DMS114 treated with DMSO at 0.1 percent for 48 hours (cell line): ENCODE measurements around the gene PTPRN2.

Experiments
- DNase-seq: peaks from one replicate; lab custom pipeline; 2025; ENCODE audit not compliant: unreplicated experiment; lab: John Stamatoyannopoulos, UW

PTPRN2 gene

DNA sequence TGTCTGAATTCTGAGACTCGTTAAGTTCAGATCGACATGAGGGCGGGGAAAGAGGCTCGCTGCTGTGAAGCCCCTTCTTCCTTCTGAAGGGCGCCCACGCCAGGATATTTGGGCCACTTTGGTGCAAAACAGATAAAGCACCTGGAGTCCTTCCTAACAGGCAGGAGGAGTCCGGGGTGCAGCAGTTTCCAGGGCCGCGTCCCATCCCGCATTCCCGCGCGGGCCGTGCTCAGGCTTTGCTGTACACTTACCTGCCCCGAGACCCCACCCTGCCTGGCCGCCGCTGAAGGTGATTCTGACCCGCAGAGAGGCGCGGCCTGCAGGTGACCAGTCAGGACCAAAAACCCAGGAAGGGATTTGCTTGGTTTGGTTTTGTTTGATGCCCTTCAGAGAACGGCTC, 454.6 kb downstream of the PTPRN2 start:
- no peak for DNase-seq

DNA sequence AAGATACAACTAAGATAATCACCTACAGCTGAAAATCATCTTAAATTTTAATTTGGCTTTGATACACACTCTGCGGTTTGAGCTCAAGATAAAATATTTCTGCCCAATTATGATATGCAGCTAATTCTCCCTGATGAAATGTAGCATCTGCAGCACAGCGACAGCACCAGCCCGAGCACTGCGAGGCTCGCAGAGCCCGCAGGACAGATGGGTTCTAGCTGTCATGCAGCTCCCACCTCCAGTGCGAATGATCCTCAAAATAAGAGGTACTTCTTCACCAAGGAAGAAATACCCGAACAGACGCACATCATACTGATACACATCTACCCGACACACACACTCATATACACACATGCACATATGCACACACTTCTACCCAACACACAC, 457.6 kb downstream of the PTPRN2 start:
- DNase-seq, result no peak

DNA sequence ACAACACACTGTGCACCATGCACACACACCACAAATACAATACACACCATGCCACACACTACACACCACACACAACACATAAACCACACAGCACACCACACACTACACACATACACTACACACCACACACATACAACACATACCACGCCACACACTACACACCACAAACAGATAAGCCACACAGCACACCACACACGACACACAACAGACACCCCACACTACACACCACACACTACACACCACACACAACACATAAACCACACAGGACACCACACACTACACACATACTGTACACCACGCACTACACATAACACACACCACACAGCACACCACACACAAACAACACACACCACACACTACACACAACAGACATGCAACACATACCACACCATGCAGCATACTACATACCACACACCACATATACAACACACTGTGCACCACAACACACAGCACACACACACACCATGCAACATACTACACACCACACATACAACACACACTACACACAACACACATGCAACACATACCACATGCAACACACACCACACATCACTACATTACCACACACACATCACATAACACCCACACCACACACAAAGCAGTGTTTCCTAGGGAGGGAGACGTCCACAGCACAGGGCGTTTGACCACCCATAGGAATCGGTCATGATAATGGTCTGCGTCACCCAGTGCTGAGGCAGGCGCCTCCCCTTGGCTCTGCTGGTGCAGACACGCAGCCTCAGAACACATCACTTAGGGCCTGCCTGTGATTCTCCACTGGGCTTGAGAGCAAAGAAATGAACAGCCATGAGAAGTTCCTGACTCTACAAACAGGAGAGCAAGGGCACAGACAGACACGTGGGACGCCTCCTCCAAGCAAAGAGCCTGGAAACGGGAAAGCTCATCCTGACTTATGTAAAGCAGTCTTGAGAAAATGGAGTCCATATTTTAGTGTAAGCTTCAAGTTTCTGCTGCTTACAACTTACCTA, 458.3 kb downstream of the PTPRN2 start:
- DNase-seq, result no peak

GRCh38 chr7:158128572-158128971, 459.1 kb downstream of the PTPRN2 start:
- no peak for DNase-seq

GRCh38 chr7:158127241-158127640, 460.4 kb downstream of the PTPRN2 start:
- DNase-seq, result no peak

- no peak for DNase-seq
Observed at GRCh38 chr7:158126661-158127060, 461.0 kb downstream of the PTPRN2 start.

GRCh38 chr7:158125721-158126120, 461.9 kb downstream of the PTPRN2 start:
- DNase-seq, result no peak

DNA sequence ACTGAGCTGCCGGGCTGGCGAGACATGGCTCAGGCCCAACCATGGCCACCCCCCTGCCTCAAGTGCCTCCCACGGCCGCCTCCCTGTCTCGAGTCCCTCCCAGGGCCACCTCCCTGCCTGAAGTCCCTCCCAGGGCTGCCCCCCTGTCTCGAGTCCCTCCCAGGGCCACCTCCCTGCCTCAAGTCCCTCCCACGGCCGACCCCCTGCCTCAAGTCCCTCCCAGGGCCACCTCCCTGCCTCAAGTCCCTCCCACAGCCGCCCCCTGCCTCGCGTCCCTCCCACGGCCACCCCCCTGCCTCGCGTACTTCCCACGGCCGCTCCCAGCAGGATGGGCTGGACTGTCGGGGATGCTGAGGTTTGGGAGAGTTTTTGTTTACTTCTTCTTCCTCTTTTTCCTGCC, 462.5 kb downstream of the PTPRN2 start:
- DNase-seq, result no peak

- DNase-seq, result no peak
Observed at GRCh38 chr7:158124671-158125079, 462.9 kb downstream of the PTPRN2 start.

DNA sequence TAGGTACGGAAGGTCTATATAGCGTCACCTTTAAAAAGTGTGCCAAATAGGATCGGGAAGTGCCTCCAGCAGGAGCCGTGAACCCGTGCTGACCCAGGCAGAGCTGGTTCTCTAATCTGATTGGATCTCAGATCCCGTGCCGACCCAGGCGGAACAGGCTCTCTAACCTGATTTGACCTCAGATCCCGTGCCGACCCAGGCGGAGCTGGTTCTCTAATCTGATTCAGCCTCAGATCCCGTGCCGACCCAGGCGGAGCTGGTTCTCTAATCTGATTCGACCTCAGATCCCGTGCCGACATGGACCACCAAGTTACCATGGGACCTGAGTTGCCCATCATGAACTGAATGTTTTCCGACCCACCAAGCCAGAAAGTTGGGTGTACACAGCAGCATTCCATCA, 463.9 kb downstream of the PTPRN2 start:
- DNase-seq, result no peak

GRCh38 chr7:158123214-158123613, 464.4 kb downstream of the PTPRN2 start:
- DNase-seq, result no peak

DNA sequence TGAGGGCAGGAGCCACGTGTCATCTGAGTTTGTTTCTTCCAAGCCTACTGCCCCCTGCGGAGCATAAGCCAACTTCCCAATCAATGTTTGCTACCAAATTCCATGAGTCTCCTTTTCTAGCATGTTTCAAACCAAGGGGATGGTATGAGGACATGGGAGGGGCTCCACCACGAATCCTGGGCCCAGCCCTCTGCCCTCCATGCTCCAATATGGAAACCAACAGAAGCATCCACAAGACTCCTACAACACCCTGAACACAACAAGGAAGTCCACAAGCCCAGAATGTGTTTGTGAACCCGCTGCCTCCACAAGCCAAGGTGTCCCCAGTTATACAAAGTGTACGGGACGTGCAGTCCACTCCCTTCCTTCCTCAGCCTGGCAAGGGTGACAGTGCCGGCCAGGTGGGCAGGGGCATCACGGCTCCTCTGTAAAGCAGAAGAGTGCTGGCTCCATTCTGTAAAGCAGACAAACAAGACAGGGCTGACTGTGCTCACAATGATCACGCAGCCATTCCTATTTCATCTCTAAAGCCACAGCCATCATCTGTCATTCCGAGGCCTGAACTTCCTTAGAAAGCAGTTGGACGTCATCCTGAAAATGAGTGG, 466.1 kb downstream of the PTPRN2 start:
- DNase-seq, result no peak

DNA sequence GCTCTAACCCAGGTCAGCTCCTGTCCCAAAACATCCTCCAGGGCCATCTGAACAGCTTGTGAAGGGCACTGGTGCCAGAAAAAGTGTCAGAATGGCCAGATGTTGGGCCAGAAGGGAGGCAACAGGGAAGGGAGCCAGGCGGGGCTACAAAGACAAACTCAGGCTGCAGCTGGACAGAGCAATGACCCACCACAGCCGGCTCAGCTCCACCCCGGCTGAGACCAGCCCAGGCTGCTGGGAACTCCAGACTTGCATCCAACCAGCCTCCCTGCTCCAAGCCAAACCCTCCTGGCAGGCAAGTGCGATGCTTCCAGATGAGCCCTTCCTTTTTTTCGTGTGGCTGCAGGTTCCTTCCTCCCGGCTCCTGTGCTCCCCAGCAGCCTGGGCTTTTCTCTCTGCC, 466.9 kb downstream of the PTPRN2 start:
- DNase-seq, result no peak

DNA sequence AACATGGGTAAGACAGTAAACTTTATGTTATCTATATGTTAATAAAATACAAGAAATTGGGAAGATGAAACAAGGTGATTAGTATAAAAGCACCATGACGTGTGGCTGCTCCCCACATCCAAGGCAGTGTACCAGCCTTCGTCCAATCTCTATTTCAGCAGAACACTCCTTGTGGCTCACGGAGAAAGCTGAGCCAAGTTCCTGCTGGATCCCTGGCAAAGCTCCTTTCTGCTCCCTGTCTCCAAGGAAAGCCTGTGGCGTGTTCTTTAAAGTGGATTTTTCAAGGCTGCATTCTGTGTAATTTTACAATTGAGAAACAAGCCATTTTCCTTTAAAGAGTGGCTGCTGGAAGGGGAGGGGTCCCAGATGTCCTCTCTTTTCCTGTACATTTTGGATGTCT, 467.3 kb downstream of the PTPRN2 start:
- no peak for DNase-seq

GRCh38 chr7:158117341-158118222, 470.0 kb downstream of the PTPRN2 start:
- no peak for DNase-seq

GRCh38 chr7:158116235-158116634, 471.4 kb downstream of the PTPRN2 start:
- DNase-seq, result no peak

- no peak for DNase-seq
Observed at GRCh38 chr7:158114056-158114850, 473.4 kb downstream of the PTPRN2 start.

DNA sequence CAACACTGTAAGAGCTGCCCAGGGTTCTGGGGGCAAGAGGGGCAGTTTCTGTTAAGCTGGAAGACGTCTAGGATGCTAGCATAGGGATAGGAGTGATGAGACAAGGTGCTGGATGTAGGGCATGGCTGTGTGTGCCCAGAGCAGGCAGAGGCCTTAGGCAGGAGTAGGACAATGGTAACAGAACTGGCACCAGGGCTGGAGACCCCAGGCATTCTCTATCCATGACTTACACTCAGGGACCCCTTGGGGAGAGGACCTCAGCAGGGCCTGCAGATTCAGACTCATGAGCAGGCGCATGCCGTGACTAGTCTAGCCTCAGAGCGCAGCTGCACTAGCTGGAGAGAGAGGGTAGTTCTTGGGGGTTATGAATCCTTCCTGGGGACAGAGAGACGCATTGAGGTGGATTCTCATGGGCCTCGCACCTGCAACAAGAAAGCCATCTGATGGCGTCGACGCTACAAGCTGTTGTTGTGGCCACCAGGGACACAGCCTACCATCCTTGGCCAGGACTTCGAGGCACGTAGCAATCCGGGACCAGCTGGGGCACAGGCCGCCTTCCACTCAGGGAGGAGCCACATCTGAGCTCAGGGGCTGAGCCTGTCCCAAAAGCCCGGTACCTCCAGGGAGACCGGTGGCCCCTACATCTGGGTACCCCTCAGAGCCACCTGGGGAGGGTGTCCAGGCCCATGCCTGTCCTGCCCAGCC, 474.1 kb downstream of the PTPRN2 start:
- no peak for DNase-seq

DNA sequence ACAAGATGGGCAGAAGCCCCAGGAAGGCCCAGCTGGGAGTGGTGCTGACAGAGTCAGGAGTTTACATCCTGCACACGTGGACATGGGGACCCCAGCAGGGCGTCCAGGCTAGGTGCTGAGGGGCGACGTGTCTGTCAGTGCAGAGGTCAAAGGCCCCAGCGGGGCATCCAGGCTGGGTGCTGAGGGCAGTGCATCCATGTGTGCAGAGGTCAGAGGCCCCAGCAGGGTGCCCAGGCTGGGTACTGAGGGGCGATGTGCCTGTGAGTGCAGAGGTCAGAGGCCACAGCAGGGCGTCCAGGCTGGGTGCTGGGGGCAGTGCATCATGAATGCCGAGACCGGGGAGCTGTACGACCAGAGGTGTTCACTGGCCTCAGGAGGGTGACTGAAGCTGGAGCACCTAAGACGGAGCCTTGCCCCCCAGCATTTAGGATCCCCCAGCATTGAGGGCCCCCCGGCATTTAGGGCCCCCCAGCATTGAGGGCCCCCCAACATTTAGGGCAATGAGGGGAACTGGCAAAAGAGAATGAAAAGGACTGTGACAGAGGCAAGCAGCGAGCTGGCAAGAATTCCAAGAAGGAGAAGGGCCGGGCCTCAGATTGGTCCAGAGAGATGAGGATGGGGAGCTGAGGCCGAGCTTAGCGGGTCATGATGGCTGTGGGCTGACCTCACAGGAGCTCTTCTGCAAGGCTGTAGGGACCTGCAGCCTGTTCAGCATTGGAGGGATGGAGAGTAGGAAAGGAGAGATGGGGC, 474.9 kb downstream of the PTPRN2 start:
- DNase-seq, result no peak
